HG03039 (cell line): ENCODE measurements around the gene PRKAG2.
A peak's percentile ranks its signal among the peaks of the same experiment; 100 is the strongest.

ENCODE experiments used
- ATAC-seq: cut with Tn5 transposase; IDR thresholded peaks from one replicate; pipeline ENCODE4 v1.9.1; 2021; ENCODE audit warnings: mild to moderate bottlenecking, moderate library complexity; ENCODE audit not compliant: unreplicated experiment

Gene PRKAG2

DNA sequence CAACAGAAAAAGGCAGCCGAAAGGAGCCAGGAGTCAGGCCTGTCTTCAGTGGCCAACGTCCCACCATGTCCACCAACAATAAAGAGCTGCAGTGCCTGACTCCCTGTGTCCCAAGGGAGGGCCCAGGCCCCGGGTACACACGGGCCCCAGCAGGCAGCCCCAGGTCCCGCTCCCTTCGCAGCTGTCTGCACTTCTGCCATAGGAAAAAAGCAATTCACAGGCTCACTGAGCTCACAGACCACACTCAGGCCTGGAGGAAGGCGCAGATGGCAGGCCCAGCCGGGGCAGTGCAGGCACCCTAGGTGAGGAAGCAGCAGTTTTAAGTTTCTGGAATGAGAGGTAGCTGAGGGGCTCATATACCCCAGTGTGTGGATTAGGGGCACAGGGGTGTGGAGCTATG, 100.5 kb downstream of the PRKAG2 start:
- ATAC-seq, result no peak

DNA sequence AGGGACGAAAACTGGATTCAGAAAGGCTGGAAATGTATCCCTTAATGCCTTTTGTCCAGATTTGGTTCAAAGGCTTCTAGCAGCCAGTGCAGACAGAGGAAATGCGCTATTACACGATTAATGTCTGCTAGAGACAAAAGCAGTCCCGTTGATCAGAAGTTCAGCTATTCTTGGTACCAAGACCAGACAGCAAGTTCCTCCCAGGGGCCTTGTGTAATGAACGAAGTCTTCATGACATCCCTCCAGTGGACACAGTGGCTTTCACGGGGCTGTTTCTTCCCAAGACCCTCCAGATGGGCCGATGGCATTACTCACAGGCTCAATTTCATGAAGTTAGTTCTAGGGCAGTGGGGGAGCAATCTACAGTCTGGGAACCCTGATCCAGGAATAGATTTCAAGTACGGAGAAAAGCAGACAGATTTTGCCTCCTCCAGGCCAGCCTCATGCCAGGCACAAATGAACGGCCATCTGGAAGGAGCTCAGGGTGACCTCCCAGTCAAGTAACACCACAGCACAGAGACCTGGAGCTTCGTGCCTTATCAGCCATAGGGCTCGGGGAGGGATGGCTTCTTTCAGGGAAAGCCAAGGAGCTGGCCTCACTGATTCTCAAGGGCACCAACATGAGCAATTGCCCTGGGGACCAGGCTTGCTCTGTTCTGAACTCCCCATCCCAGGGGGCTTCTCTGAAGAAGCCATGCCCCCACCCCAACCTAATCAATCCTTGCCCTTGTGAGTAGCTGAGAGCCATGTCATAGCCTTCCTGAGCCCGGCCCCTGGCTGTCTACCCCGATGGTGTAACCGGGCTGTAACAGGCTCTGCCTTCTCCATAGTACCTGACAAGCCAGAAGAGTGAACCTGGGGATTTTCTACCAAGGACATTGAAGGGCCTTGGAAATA, 101.1 kb downstream of the PRKAG2 start:
- ATAC-seq, result no peak

DNA sequence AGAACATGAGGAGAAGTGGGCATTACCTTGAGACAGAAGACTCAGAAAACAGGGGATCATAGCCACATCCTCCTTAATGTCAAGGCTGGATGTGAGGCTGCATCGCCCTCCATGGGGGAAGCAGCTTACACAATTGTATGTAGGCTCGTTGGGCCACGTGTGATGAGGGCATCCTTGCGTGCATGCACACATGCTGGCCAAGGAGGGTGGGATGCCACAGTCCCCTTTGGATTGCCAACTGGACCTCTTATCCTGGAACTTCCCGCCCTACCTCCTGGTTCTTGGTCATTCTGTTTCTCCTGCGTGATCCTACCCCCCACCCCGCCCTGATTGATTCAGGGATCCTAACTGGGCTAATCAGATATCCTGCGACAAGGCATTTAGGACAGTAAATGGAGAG, 102.0 kb downstream of the PRKAG2 start:
- ATAC-seq, result no peak

DNA sequence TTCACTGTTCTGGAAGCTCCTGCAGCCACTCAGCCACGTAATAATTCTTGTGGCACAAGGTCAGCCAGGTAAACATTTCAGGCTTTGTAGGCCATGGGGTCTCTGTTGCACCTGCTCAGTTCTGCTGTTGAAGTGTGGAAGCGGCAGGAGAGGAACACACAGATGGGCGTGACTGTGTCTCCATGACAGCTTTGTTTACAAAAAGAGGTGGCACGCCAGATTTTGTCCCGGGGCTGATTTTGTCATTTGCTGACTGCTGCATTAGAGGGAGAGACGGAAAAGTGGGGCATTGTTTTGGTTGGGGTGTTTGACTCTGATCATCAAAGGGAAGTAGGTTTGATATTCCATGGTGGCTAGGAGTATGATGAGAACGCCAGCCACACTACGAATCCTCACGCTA, 103.1 kb downstream of the PRKAG2 start:
- no peak for ATAC-seq

DNA sequence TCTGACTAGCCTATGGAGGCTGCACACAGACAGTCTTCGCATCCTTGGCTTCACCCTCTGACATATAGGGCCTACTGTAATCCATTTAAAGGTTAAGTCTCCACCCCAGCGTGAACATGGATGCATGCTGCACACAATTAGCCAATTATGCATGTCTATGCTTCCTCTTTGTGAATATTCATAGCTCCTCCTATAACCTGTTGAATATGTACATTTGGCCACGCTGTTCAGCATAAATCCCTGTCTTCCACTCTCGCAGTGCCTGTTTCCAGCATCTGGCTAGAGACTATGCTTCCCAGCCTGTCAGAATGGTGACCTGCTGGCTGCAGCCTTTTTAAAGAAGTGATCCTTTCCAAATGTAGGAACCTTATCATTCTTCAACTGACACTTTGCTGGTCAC, 106.7 kb downstream of the PRKAG2 start:
- ATAC-seq, result no peak

DNA sequence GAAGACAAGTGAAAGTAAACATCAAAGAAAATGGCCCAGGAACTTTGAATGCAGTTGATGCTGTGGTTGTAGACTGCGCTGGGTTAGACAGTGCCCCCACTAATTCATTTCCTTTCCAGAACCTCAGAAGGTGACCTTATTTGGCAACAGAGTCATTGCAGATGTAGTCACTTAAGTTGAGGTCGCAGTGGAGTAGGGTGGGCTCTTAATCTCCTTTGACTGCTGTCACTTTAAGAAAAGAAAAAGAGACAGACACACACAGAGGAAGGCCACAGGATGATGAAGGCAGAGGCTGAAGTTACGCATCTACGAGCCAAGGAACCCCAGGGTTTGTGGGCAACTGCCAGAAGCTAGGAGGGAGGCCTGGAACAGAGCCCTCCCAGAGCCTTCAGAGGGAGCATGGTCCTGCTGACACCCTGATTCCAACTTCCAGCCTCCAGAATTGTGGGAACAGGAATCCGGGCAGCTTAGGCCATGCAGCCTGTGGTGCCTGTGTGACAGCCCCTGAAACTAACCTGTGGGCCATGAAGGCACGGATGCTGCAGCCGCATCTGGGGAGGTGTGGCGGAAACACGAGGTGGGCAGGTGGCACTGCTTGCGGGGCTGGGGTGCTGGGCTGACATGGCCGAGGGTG, 107.6 kb downstream of the PRKAG2 start:
- no peak for ATAC-seq

DNA sequence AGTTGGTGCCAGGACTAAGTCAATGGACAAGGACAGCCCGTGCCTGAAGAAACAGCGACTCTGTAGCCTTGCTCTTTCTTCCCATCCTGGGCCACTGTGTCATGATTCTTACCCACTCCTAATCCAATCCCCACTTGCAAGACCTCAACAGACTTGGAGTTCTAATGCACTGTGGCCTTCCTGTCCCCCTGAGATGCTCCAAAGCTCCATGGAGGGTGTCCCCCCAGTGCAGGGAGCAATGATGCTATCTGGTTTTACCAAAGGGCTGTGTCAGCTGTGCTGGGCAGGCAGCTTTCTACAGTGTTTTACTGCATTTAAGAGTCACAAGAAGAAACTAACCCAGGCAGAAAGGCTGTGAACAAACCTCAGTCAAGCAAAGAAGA, 108.1 kb downstream of the PRKAG2 start:
- ATAC-seq, result no peak

DNA sequence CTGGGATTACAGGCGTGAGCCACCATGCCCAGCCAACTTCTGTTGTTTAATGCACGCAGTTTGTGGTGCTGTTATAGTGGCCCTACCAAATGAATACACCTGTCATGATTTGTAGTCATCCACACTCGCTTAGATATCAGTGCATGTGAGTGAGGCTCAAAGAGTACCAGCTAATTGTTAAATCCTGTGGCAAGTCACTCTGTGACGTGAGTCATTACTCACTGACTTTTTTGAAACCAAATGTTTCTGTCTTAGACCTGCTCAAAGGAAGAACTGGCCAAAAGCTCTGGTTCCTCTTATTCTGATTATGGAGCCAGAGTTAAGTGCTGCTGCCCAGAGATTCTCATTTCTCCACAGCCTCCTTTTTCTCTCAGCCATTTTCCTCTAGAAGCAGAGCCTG, 109.4 kb downstream of the PRKAG2 start:
- no peak for ATAC-seq

DNA sequence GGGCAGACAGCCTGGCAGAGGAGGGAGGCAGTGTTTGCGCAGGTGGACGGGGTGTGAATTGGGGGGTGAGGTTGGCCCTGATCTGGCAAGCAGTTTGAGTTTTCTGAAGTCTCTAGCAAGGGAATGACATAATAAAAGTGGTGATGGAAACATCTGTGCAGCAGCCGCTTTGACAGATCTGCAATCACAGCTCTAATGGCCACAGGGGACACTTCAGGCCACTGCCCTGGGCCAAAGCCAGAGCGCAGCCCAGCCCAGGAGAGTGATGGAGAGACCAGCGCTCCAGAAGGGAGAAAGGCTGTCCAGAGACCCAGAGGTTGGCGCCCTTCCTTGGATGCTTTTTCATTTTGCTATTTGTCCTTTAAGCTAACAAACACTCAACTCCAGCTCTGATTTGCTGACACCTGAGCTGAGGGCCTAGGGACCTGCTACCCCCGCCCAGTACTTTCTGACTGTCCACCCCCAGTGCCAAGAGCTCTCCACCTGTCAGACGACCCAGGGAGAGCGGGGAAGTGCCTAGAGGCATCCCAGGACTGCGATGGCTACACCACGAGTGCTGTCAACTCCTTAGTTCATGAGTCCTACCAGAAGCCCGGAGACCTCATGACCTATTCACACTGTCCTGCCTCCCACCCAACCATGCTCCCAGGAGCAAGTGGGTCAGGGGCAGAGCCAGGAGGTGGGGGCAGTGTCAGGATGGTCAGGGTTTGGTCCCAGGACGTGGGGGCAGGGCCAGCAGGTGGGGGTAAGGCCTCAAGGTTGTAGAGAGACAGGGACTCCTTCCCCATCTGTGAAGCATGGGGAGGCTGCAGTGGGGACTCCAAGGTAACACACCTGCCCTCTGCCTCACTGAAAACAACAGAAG, 112.6 kb downstream of the PRKAG2 start:
- ATAC-seq, result no peak

DNA sequence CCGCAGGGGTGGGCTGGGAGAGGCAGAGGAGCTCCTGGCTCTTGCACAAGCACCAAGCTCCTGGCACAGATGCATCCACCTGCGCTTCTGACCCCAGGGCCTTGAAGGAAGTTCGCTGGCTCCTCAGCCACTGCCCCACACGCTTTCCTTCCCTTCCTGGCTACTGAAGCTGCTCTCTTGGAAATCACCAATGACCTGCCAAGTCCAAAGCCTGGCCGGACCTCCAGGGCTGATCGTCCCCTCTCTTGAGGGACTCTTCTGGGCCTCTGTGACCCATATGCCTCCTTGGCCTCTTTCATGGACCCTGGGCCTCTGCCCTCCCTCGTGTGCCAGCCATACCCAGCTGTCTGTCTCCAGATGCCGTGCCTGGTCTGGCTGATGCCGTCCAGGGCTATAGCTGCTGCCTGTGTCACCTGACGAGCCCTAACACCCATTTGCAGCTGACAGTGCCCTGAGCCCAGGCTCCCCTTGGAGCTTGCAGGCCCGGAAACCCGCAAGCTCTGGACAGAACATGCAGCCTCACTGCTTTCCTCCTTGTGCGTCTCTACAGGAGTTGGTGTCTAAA, 113.4 kb downstream of the PRKAG2 start:
- no peak for ATAC-seq

DNA sequence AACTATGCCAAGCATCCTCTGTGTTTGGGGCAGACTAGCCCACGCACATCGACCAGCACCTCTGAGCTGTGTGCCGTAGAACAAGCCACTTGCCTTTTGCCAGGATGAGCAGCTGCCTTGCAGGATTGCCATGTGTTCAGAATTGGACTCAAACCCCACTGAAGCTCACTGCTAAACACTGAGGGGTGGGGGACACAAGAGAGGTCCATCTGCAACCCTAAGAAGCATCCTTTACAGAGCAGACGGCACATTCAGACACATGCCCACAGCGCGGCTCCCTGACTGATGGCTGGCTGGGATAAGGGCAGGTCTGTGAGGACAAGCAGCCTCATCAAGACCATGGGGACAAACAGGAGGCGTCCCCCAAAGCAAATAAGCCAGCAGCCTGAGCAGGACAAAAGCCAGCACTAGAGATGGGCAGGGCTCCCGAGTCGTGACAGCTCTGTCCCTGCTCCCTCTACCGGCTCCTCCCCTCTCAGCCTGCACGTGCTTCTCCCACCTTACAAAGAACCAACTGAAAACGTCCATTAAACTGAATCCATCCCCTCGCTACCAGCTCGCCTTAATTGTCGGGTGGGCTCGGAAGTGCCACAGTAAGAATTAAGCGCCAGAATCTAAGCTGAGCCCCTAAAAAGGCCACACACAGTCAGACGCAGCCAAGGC, 114.2 kb downstream of the PRKAG2 start:
- ATAC-seq, result no peak

DNA sequence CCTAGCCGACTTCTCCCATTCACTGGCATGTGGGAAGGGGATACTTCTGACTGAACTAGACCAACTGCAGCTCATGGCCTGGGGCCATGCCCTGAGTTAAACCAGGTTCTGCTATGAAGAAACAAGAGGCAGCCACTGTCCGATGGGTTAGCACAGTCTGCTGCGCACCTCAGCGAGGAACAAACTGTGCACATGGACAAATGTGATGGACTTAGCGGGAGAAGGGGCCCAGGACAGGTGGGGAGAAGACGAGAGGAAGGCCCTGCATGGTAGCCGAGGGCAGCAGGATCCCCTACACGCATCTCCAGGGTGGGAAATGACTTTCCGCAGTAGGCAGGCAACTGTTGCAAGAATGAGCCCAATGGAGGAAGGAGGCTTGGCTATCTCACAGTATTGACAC, 115.0 kb downstream of the PRKAG2 start:
- no peak for ATAC-seq

DNA sequence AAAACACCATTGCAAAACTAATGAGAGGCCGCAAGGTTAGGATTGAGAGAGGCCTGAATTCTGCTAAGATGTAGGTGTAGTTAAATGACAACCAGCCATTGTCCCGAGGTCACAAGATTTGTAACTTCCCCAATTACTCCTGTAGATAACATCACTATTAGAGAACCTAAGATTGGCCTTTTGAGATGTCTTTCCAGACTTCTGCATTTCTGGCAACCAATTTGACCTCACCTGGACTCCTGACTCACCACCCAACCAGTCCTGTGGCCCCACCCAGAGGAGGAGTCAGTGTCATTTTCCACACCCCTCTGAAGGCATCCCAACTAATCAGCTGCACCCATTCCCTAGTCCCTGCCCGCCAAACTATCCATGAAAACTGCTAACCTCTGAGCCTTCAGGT, 115.7 kb downstream of the PRKAG2 start:
- ATAC-seq, result no peak

DNA sequence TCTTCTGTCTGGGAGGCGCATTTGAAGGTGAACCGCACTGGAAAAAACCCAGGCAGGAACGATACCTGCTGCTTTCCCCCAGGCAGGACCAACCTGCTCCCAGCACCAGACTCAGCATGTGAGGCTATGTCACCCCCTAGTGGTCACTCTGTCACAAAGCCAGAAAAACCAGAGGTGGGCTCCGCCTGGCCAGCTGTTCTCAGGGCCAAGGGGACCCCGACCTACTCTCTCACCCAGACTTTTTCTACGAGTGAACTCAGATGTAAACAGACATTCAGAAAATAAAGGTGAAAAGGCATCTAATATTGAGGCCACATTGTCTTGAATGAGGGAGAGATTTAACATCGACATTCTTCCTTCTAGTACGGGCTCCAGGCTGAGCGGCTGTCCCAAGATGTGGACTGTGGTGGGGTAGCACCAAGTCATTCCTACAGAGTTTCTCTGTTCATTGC, 117.3 kb downstream of the PRKAG2 start:
- peak; percentile 49 for ATAC-seq

DNA sequence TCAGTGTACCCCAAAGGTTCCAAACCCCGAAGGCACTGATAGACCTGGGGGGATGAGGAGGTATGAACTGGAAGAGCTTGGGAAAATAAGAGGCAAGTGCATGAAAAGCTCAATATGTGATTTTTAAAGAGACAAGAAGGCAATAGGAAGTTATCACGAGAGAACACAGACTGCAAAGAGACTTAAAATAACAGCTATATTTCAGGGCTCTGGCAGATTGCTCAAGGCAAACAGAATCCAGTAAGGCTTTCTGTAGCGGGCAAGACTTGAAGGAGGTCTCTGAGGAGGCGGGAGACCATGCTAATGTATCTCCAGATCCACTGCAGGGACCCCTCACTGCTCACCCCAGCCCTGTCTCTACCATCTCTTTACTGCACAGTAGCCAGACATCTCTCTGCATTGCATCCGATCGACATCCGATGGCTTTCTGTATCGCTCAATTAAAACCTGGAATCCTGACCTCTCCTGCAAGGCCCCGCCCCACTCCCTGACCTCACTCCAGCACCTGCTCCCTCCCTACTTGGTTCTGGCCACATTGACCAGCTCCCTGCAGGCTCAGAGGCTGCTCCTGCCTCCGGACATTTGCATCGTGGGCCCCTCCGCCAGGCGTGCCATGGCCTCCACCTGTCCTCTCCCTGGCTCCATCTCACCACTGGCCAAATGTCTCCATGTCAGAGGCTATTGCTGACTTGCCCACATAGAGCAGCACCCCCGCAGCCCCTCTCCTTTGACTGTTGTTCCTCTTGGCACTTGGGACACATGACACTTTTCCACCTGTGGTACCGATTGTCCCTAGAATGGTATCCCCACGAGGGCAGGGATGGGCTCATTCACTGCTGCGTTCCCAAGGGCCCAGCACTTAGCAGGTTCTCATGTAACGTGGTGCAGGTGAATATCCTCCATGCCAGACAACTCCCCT, 118.0 kb downstream of the PRKAG2 start:
- no peak for ATAC-seq

DNA sequence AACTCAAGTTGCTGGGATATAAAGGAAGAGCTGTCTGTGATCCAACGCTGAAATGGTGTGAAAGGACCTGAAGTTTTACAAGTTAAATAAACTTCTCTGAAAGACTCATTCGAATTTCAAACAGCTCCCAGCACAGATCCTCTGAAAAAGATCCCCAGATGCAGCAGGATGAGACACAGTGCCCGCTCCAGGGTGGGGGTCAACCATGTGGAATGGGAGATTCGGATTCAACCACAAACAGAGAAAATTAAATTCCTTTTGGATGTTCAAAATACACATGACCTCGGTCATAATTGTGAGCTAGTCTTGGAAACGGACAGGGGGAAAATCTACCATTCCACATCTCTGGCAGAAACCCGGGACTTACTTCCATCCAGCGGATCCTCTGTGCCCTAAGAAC, 119.6 kb downstream of the PRKAG2 start:
- ATAC-seq, result no peak

DNA sequence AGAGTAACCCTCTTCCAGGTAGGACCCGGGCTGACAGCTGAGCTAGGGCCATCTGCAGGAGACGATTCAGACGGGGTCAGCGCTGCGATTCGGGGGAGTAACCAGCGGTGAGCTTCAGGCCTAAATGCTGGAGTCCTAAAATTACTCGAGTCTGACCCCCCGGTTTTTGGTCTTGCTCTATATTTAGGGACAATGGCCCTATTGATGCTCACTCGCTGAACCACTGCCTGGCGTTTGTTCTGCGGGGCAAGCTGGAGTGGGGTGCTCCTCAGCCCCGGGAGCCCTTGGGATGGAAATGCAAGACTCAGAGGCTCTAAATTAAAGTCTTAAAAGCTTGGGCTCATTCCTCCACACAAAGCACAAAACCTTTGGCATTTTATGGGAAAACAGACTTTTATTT, 120.0 kb downstream of the PRKAG2 start:
- no peak for ATAC-seq

DNA sequence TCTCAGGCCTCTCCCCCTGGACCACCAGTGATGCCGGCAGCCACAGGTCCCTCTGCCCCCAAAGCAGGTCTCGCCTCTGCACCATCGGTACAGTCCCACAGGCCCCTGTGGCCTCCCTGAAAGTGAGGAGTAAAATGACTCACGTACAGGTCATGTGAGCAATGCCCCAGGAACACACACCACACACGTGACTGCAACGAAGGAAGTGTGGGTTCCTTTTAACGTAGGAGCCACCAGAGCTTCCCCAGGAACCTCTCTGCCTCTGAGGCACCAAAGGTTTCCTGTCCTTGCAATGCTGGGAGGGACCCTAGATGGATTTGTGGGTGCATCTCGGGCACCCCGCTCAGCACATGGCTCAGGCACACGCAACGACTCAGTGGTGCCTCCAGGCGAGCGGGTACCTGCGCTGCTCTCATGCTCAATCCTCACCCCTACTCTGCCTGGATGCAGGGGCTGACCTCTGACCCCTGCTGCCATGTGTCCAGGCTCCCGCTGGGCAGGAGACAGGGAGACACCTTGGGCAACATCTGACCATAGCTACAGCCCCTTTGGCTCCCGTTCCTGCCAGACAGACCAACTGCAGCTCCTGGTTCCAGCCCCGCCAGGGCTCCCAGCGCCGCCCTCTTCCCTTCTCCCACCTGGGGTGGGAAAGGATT, 120.7 kb downstream of the PRKAG2 start:
- no peak for ATAC-seq
